ENCODE data around the gene PDE6B.
A peak's percentile ranks its signal among the peaks of the same experiment; 100 is the strongest.
"Not testable (repeated sequence)": the region's sequence is repeated elsewhere in the genome, so short reads cannot be mapped to it uniquely, and the experiment has no call there.

PDE6B gene

GRCh38 chr4:689723-690122 lies 64.3 kb downstream of the PDE6B start:
- peak overlapping the region; percentile 52 for H3K4me3 ChIP-seq (ENCODE audit: low read length)
- TF ChIP-seq, protein P1, sequence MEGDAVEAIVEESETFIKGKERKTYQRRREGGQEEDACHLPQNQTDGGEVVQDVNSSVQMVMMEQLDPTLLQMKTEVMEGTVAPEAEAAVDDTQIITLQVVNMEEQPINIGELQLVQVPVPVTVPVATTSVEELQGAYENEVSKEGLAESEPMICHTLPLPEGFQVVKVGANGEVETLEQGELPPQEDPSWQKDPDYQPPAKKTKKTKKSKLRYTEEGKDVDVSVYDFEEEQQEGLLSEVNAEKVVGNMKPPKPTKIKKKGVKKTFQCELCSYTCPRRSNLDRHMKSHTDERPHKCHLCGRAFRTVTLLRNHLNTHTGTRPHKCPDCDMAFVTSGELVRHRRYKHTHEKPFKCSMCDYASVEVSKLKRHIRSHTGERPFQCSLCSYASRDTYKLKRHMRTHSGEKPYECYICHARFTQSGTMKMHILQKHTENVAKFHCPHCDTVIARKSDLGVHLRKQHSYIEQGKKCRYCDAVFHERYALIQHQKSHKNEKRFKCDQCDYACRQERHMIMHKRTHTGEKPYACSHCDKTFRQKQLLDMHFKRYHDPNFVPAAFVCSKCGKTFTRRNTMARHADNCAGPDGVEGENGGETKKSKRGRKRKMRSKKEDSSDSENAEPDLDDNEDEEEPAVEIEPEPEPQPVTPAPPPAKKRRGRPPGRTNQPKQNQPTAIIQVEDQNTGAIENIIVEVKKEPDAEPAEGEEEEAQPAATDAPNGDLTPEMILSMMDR (conservative IDR thresholded peaks at IDR 0.05; ENCODE audit: low read length), result no peak
- DNase-seq (ENCODE audit: low read depth), result no peak

- TF ChIP-seq, protein P1 (conservative IDR thresholded peaks at IDR 0.05; ENCODE audit: low read length), result no peak
- no peak overlapping the region for H3K4me3 ChIP-seq (ENCODE audit: low read length)
- no peak for DNase-seq (ENCODE audit: low read depth)
Observed at GRCh38 chr4:692771-693554, 67.6 kb downstream of the PDE6B start.

GRCh38 chr4:694341-694940 lies 69.1 kb downstream of the PDE6B start:
- not testable (repeated sequence) for DNase-seq (ENCODE audit: low read depth); H3K4me3 ChIP-seq (ENCODE audit: low read length)

- TF ChIP-seq, protein P1 (conservative IDR thresholded peaks at IDR 0.05; ENCODE audit: low read length), result no peak
- no peak for DNase-seq (ENCODE audit: low read depth)
- H3K4me3 ChIP-seq (ENCODE audit: low read length), result no peak overlapping the region
Observed at GRCh38 chr4:699816-700580, 74.6 kb downstream of the PDE6B start.

DNA sequence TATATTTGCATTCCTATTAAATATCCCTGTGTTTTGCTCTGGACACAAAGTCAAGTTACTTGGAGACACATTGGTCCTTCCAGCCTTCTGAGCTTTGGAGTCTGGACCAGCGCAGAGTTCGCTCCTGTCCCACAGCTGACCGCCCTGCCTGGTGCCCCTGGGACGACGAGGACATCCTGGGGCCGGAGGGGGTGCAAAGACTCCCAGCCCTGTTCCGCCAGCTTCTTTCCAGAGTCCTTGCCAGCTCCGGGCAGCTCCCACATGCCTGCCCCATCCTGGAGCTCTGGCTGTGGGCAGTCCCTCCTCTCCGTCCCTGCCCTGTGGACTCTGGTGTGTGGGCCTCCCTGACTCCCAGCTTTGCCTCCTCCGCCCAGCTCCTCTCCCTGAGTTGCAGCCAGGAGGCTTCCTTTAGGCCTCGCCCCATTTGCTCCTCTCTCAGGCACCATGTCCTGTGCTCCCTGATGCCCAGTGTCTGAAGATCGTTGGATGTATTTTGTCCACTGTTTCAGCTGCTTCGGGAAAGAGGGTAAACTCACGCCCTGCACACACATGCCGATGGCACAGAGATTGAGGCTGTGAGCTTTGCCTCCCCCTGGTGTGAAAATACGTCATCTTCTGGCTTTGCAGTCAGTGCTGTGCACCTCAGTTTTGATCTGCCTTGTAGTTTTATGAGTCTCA lies 75.4 kb downstream of the PDE6B start:
- DNase-seq (ENCODE audit: low read depth), result no peak
- TF ChIP-seq, protein P1 (conservative IDR thresholded peaks at IDR 0.05; ENCODE audit: low read length), result no peak
- H3K4me3 ChIP-seq (ENCODE audit: low read length), result no peak overlapping the region

DNA sequence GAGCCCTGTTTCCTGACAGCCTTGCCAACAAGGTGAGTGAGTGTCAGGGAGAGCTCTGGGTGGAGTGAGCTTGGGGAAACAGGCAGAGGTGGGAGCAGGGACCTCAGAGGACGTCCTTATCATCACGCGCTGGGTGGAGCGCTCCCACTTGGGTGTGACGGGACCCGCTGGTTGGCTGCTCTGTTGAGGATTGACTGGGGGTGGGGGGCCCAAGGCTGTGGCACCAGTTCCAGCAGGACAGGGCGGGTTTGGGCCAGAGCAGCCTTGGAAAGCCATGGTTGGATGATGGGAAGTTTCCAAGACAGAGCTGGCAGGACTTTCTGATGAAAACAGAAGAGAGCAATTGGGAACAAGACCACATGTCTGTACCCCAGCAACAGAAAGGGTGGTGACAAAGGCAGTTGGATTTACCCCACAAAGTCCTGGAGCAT lies 77.3 kb downstream of the PDE6B start:
- no peak for DNase-seq (ENCODE audit: low read depth)
- H3K4me3 ChIP-seq (ENCODE audit: low read length), result no peak overlapping the region
- TF ChIP-seq, protein P1 (conservative IDR thresholded peaks at IDR 0.05; ENCODE audit: low read length), result no peak

Measured in AG10803 (cell line).